GM13977 (cell line): ENCODE data around the gene P2RX1.

ENCODE experiments used
- DNase-seq: peaks from one replicate; pipeline ENCODE4 v3.0.0; 2012; ENCODE audit warnings: low spot score
- in situ Hi-C: fragments of 300-500 bp; cut with MboI; formaldehyde crosslinking; loops from one replicate; pipeline ENCODE4 v1.12.0; 2022; ENCODE audit warnings: low sequenced_read_pairs, low pct_unique_long_range_greater_than_20kb, mixed read lengths, inconsistent platforms; ENCODE audit not compliant: unreplicated experiment
- TF ChIP-seq, protein P1 (sequence below): IDR thresholded peaks from 2 replicates; pipeline ENCODE4 v1.5.1; 2012; ENCODE audit warnings: mild to moderate bottlenecking, control low read depth; ENCODE audit not compliant: insufficient read depth; ENCODE audit errors: extremely low read depth, missing control alignments

Gene P2RX1

DNA sequence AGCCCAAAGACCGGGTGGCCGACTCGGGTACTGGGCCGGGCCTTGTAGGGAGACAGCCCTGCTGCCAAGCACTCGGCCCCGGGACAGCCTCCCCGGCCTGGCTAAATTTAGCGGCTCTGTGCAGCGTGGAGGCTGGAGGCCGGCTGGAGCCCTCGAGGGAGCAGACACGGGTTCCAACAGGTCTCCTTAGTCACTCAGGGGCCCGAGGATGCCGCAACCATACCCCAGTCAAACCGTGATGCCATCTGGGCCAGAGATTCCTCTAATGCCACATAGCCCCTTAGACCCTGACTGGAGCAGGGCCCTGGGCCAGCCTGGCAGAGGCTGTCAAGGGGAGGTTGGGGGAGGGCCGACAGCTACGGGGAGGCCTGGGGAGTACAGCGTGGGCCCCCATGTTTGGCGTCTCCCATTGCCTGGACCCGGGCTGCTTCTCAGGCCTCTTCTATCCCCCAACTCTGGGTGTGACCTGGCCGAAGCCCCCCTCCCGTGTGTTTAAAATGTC, 2.9 kb upstream of the P2RX1 start:
- in situ Hi-C loops: loop anchor here (10.0 kb wide), 1 partner anchor 76 kb away; no protein-coding TSS in a partner anchor
- TF ChIP-seq, protein P1, sequence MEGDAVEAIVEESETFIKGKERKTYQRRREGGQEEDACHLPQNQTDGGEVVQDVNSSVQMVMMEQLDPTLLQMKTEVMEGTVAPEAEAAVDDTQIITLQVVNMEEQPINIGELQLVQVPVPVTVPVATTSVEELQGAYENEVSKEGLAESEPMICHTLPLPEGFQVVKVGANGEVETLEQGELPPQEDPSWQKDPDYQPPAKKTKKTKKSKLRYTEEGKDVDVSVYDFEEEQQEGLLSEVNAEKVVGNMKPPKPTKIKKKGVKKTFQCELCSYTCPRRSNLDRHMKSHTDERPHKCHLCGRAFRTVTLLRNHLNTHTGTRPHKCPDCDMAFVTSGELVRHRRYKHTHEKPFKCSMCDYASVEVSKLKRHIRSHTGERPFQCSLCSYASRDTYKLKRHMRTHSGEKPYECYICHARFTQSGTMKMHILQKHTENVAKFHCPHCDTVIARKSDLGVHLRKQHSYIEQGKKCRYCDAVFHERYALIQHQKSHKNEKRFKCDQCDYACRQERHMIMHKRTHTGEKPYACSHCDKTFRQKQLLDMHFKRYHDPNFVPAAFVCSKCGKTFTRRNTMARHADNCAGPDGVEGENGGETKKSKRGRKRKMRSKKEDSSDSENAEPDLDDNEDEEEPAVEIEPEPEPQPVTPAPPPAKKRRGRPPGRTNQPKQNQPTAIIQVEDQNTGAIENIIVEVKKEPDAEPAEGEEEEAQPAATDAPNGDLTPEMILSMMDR: no peak
- no peak for DNase-seq

DNA sequence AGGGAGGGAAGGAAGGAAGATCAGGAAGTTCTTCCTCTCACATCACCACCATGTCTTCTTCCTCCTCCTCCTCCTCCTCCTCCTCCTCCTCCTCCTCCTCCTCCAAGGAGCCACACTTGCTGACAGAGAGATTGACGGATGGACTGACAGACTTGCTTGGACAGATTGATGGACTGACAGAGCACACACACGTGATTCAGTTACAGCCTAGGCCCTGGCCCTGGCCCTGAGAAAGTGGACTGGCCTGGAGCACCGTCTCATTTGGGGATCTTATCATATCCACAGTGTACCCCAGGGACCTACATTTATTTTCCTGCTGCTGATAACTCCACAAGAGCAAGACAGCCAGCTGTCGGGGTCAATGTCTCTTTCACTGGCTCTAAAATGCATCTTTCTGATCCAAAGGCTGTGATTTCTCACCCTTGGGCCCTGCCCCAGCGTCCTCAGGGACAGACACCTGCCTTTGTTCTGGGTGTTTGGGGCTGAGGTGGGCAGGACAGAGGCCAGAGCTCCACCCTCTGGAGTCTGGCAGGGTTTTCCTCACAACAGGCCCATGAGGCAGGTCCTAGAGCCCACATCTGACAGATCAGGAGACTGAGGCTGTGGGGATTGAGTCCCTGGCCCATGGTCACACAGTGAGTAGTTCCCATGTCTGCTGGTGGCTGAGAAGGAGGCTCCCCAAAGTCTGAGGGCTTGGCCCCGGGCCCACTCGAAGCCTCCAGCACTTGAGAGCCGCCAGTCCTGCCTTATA, 2.3 kb upstream of the P2RX1 start:
- no peak for DNase-seq
- in situ Hi-C loops: loop anchor here (10.0 kb wide), 1 partner anchor 76 kb away; no protein-coding TSS in a partner anchor
- TF ChIP-seq, protein P1: no peak

- no peak for DNase-seq
- in situ Hi-C loops: loop anchor here (10.0 kb wide), 1 partner anchor 77 kb away; no protein-coding TSS in a partner anchor
- TF ChIP-seq, protein P1: no peak
These were observed 1.2 kb upstream of the P2RX1 start for GRCh38 chr17:3917391-3917931.

DNA sequence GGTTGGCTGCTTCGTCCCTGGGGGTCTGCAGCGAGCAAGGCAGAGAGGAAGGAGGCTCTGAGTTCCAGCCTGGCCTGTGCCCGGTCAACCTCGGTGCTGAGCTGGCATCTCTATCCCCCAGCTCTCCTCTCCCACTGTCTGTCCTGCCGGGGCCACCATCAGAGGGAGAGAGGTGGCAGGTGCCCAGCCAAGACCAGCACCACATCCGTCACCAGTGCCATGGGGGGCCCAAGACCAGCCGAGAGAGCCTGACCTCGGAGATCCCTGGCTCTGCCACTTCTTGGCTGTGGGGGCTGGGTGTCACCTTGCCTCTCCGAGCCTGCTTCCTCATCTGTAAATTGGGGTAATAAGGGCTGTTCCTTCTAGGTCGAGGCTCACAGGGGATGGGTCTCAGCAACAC, 560 bp upstream of the P2RX1 start:
- no peak for DNase-seq
- in situ Hi-C loops: loop anchor here (10.0 kb wide), 1 partner anchor 78 kb away; no protein-coding TSS in a partner anchor
- TF ChIP-seq, protein P1: no peak

- in situ Hi-C loops: loop anchor here (10.0 kb wide), 1 partner anchor 79 kb away; no protein-coding TSS in a partner anchor
- TF ChIP-seq, protein P1: no peak
- no peak for DNase-seq
These were observed 677 bp downstream of the P2RX1 start for GRCh38 chr17:3915581-3915994.

DNA sequence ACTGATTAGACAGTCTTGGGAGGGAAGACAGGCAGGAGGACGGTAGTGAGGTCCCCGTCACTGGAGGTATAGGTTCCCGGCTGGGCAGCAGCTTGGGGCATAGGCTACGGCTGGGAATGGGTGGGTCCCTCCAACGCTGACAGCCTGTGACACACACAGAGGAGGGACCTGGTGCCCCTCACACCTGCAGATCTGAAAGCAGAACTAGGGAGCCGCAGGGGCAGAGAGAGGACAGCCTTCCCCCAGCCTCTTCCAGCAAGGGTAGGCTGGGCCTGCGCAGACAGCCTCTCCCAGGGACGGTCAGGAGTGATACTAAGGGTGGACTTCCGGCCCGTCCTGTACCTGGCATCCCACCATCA, 2.0 kb downstream of the P2RX1 start:
- TF ChIP-seq, protein P1: no peak
- DNase-seq: peak; percentile 77
- in situ Hi-C loops: loop anchor here (10.0 kb wide), 1 partner anchor 81 kb away; no protein-coding TSS in a partner anchor
